GM10248 (cell line): ENCODE data around the gene TDRD3.

Experiments used
- CTCF ChIA-PET: fragments of 300-600 bp; sonication (Branson Sonifier 250); formaldehyde crosslinking; extraction: SDS; loops from one replicate; lab custom pipeline; 2021; ENCODE audit warnings: antibody characterized with exemption; lab: Yijun Ruan, JAX
- POLR2A ChIA-PET: fragments of 350-650 bp; sonication (Branson Sonifier 250); formaldehyde crosslinking; extraction: SDS; loops from one replicate; lab custom pipeline; 2020; ENCODE audit warnings: antibody characterized with exemption; lab: Yijun Ruan, JAX
- DNase-seq: peaks from one replicate; pipeline ENCODE4 v3.0.0; 2012; ENCODE audit errors: extremely low spot score
- CTCF ChIP-seq: IDR thresholded peaks from 2 replicates; pipeline ENCODE4 v1.5.1; 2012; ENCODE audit warnings: mild to moderate bottlenecking, low read depth; ENCODE audit errors: extremely low read depth, missing control alignments, control extremely low read depth

The TDRD3 gene

GRCh38 chr13:60623151-60623550 is 226.1 kb downstream of the TDRD3 start:
- ChIA-PET CTCF (no interaction called here), POLR2A (no interaction called here)
- TF ChIP-seq CTCF = no peak
- no peak for DNase-seq
